ENCODE measurements around the gene REXO1. TPM values are rescaled to one million over a fixed set of nuclear protein-coding genes. Genes with fewer than 3 reads are reported as not detected.
A peak's percentile ranks its signal among the peaks of the same experiment; 100 is the strongest.
"Not testable (repeated sequence)": the region's sequence is repeated elsewhere in the genome, so short reads cannot be mapped to it uniquely, and the experiment has no call there.

REXO1 gene
- total and polyA plus RNA-seq, 2 of the 13 experiments (the other 11 are each of a cell fraction or from before 2014, with no cell fraction given) = 5.0 to 11.2 TPM

GRCh38 chr19:1882089-1882785 lies 34.0 kb upstream of the REXO1 start (continued):
- TF ChIP-seq E2F2 (CRISPR knock-in tag; IDR thresholded peaks at IDR 0.05; ENCODE audit: borderline replicate concordance) = no peak
- no peak for TF ChIP-seq ZNF33B (CRISPR knock-in tag; IDR thresholded peaks at IDR 0.05)
- no peak for TF ChIP-seq BCL6 (CRISPR knock-in tag; IDR thresholded peaks at IDR 0.05)
- no peak for TF ChIP-seq CBX2 (IDR thresholded peaks at IDR 0.05; ENCODE audit: low read depth, low read length)
- TF ChIP-seq CBX2 (CRISPR knock-in tag; IDR thresholded peaks at IDR 0.05; ENCODE audit: low read depth) = no peak
- TF ChIP-seq ZNF775 (CRISPR knock-in tag; IDR thresholded peaks at IDR 0.05; ENCODE audit: borderline replicate concordance) = no peak
- no peak for TF ChIP-seq HMGA1 (CRISPR knock-in tag; conservative IDR thresholded peaks at IDR 0.05)
- no peak for TF ChIP-seq HMG20B (CRISPR knock-in tag; conservative IDR thresholded peaks at IDR 0.05)
- no peak for TF ChIP-seq KLF15 (CRISPR knock-in tag; IDR thresholded peaks at IDR 0.05; ENCODE audit: borderline replicate concordance)

GRCh38 chr19:1881393-1882088 lies 33.3 kb upstream of the REXO1 start:
- POLR2A ChIA-PET; CTCF ChIA-PET (ENCODE audit: low intra/inter-chr PET ratio, low total read pairs); H2AFZ ChIP-seq (ENCODE audit: low read length); DNase-seq (ENCODE audit: low spot score); H3K9me3 ChIP-seq (ENCODE audit: low read length); H3K9ac ChIP-seq (ENCODE audit: insufficient read depth, low read depth, low read length); H3K27ac ChIP-seq (ENCODE audit: extremely low read length, insufficient read depth, low read length); H3K4me3 ChIP-seq (replicated peaks in 1 of 3; ENCODE audit: insufficient read depth in 1 of 3, low read depth in 2 of 3, low read length in 3 of 3); H3K27me3 ChIP-seq (ENCODE audit: control insufficient read depth in 1 of 2, insufficient read depth in 2 of 2, low read length in 2 of 2); H3K4me2 ChIP-seq (ENCODE audit: low read depth, low read length); BruUV-seq (replicated peaks); H3K36me3 ChIP-seq (replicated peaks in 1 of 2; ENCODE audit: control insufficient read depth in 1 of 2, insufficient read depth in 2 of 2, low read length in 2 of 2); ATAC-seq; FAIRE-seq; in situ Hi-C loops (cut with HindIII; ENCODE audit: extremely low pct_ligation_motif_present, low pct_unique_long_range_greater_than_20kb): not testable (repeated sequence)
- Histone ChIP-seq H4K20me1 (ENCODE audit: insufficient read depth, low read length) (peaks cover 16% of the 10 kb centered on the region), H3K4me1 (ENCODE audit: insufficient read depth, low read length) (peaks cover 28% of the 10 kb centered on the region), H3K79me2 (ENCODE audit: insufficient read depth, low read length) (peaks cover 32% of the 10 kb centered on the region)
- intact Hi-C loops (cut with micrococcal nuclease; ENCODE audit: unreplicated experiment) = loop anchor here (1.0 kb wide), 1 partner anchor 14 kb away; no protein-coding TSS in a partner anchor
- 96% methylated on average over 26 of the region's 44 CpGs for WGBS (ENCODE audit: low lambda C conversion rate)
- 0 out of 2 replicates have a peak, but pooled peaks have one; percentile 5 for TF ChIP-seq RBFOX2 (IDR thresholded peaks at IDR 0.05; ENCODE audit: low read depth, low read length)

All from HepG2 (cell line).